Transverse colon (tissue), 4 donors: Measurements from ENCODE around the gene ABCG1. TPM values are rescaled to one million over a fixed set of nuclear protein-coding genes. Genes with fewer than 3 reads are reported as not detected.

Source experiments
- DNase-seq: peaks from one replicate; pipeline ENCODE4 v3.0.0-alpha.2; 2019
- H3K27ac ChIP-seq, 4 donors: fragments of 200-600 bp; sonication (generic); 2 replicates each; pipeline ENCODE4 v1.5.1; 2016 to 2018; ENCODE audit warnings: inconsistent platforms in 4 of 4
- H3K27me3 ChIP-seq: fragments of 200-600 bp; sonication (generic); 2 replicates; pipeline ENCODE4 v1.5.1; 2017; ENCODE audit warnings: inconsistent platforms
- H3K36me3 ChIP-seq, 4 donors: fragments of 200-600 bp; sonication (generic); 2 replicates each; pipeline ENCODE4 v1.5.1; 2017 to 2019; ENCODE audit warnings: inconsistent platforms in 4 of 4
- H3K4me1 ChIP-seq, 4 donors: fragments of 200-600 bp; sonication (generic); 2 replicates each; pipeline ENCODE4 v1.5.1; 2017 to 2020; ENCODE audit warnings: inconsistent platforms in 4 of 4
- H3K4me3 ChIP-seq, 4 donors: fragments of 200-600 bp; sonication (generic); 1 replicate in 1 of 4; 2 replicates in 3 of 4; pipeline versions ENCODE4 v1.5.1 to v1.6.1; 2017 to 2019; ENCODE audit warnings: inconsistent platforms in 4 of 4
- H3K9me3 ChIP-seq, 2 donors: fragments of 200-600 bp; sonication (generic); 2 replicates each; pipeline ENCODE4 v1.5.1; 2017 to 2019; ENCODE audit warnings: inconsistent platforms in 2 of 2
- CTCF ChIP-seq, 5 experiments: fragments of 200-600 bp in 3 of 5; fragments of 450-650 bp in 2 of 5; sonication (generic) in 3 of 5; IDR thresholded peaks; 1 replicate in 2 of 5; 2 replicates in 3 of 5; pipeline ENCODE4 v1.5.1; 2016 to 2017; ENCODE audit warnings: antibody characterized with exemption in 5 of 5, inconsistent platforms in 3 of 5, mild to moderate bottlenecking in 2 of 5, moderate library complexity in 1 of 5
- EP300 ChIP-seq: sonication (generic); formaldehyde crosslinking; IDR thresholded peaks from one replicate; pipeline ENCODE4 v1.6.1; 2017; ENCODE audit warnings: antibody characterized with exemption, low read depth
- POLR2A ChIP-seq: fragments of 450-650 bp; IDR thresholded peaks from one replicate; pipeline ENCODE4 v1.6.1; 2016; ENCODE audit warnings: antibody characterized with exemption, mild to moderate bottlenecking, moderate library complexity
- POLR2AphosphoS5 ChIP-seq, 3 donors: sonication (generic); formaldehyde crosslinking; IDR thresholded peaks; one replicate each; pipeline ENCODE4 v1.6.1; 2016; ENCODE audit warnings: antibody characterized with exemption in 3 of 3
- WGBS, 2 donors: methylation state at CpG; one replicate each; pipeline ENCODE4 v1.1.5; 2018; ENCODE audit warnings: low coverage in 1 of 2; 5-methylcytosine and 5-hydroxymethylcytosine counted together
- in situ Hi-C, 4 donors: fragments of 200-750 bp; cut with MboI; loops; one replicate each; pipeline versions ENCODE4 v1.15.0 to v1.15.1; 2017; ENCODE audit warnings: low sequenced_read_pairs in 3 of 4, low pct_ligation_motif_present in 1 of 4, low pct_unique_long_range_greater_than_20kb in 1 of 4
- intact Hi-C: fragments of 100-400 bp; cut with DNase I; formaldehyde crosslinking; loops from one replicate; pipeline ENCODE4 v1.15.1; 2023; ENCODE audit warnings: low total_unique reads
- total RNA-seq, 4 donors: library from RNA; depleted of rRNA; stranded (reverse); fragments of >200 nt; gene quantifications; one replicate each; pipeline ENCODE4 v1.1.0, GENCODE V29; 2016

Gene ABCG1
- total RNA-seq, 4 donors from 2014 or later = 17.1 to 67.7 (median 53.2) TPM

- TF ChIP-seq POLR2AphosphoS5 (IDR thresholded peaks at IDR 0.05) (no peak), POLR2A (no peak), EP300 (no peak), CTCF (IDR thresholded peaks at IDR 0.05) (no peak)
- in situ Hi-C loops (no loop called here), intact Hi-C loops (no loop called here)
- no peak for DNase-seq
- no peak overlapping the region for H3K27ac ChIP-seq
- H3K27me3 ChIP-seq = no peaks in the 10 kb centered on the region
- no peaks in the 10 kb centered on the region for H3K9me3 ChIP-seq
- no peak overlapping the region for H3K4me3 ChIP-seq
- 96 to 100% methylated on average over 4 to 15 of the region's 15 CpGs for WGBS, 2 donors
- H3K4me1 ChIP-seq = peaks cover 27 to 67% (median 49%) of the 10 kb centered on the region in 4 donors
- no peaks in the 10 kb centered on the region for H3K36me3 ChIP-seq
Observed at GRCh38 chr21:42223826-42224575, 5.1 kb downstream of the ABCG1 start.

- WGBS, 2 donors = 61 to 82% methylated on average over 4 of the region's 4 CpGs
- intact Hi-C loops = loop anchor here (5.0 kb wide), 1 partner anchor 1048 kb away; no protein-coding TSS in a partner anchor
- Histone ChIP-seq H3K36me3 (no peaks in the 10 kb centered on the region), H3K27me3 (no peaks in the 10 kb centered on the region), H3K9me3 (no peaks in the 10 kb centered on the region), H3K4me1 (peaks cover 28 to 78% (median 47%) of the 10 kb centered on the region in 4 donors), H3K27ac (no peak overlapping the region), H3K4me3 (no peak overlapping the region)
- no peak for DNase-seq
- TF ChIP-seq POLR2AphosphoS5 (IDR thresholded peaks at IDR 0.05) (no peak), CTCF (IDR thresholded peaks at IDR 0.05) (no peak), EP300 (no peak), POLR2A (no peak)
- in situ Hi-C loops = no loop called here
Observed at GRCh38 chr21:42225042-42225441, 6.1 kb downstream of the ABCG1 start.

- Histone ChIP-seq H3K9me3 (no peaks in the 10 kb centered on the region), H3K27me3 (no peaks in the 10 kb centered on the region), H3K36me3 (no peaks in the 10 kb centered on the region), H3K27ac (peak overlapping the region in 2 of 4 donors; percentile 9 to 84), H3K4me1 (peaks cover 27 to 77% (median 42%) of the 10 kb centered on the region in 4 donors), H3K4me3 (no peak overlapping the region)
- WGBS, 2 donors = 92 to 95% methylated on average over 13 of the region's 13 CpGs
- intact Hi-C loops = loop anchor here (5.0 kb wide), 1 partner anchor 1048 kb away; no protein-coding TSS in a partner anchor
- TF ChIP-seq POLR2AphosphoS5 (IDR thresholded peaks at IDR 0.05) = no peak
- peak in 1 of 5 experiments; percentile 0 for TF ChIP-seq CTCF (IDR thresholded peaks at IDR 0.05)
- DNase-seq = no peak
- in situ Hi-C loops = no loop called here
Observed at GRCh38 chr21:42225571-42226155, 6.7 kb downstream of the ABCG1 start.

GRCh38 chr21:42226626-42227025 lies 7.7 kb downstream of the ABCG1 start:
- no peak for DNase-seq
- in situ Hi-C loops (no loop called here), intact Hi-C loops (loop anchor here (5.0 kb wide), 1 partner anchor 1049 kb away; no protein-coding TSS in a partner anchor)
- Histone ChIP-seq H3K27me3 (no peaks in the 10 kb centered on the region), H3K4me3 (no peak overlapping the region), H3K27ac (peak overlapping the region; percentile 71 to 84 (median 78)), H3K9me3 (no peaks in the 10 kb centered on the region), H3K4me1 (peaks cover 18 to 75% (median 34%) of the 10 kb centered on the region in 4 donors), H3K36me3 (no peaks in the 10 kb centered on the region)
- 66 to 76% methylated on average over 2 of the region's 2 CpGs for WGBS, 2 donors
- TF ChIP-seq POLR2A (no peak), EP300 (no peak), POLR2AphosphoS5 (IDR thresholded peaks at IDR 0.05) (no peak), CTCF (IDR thresholded peaks at IDR 0.05) (no peak)
